Umbilical cord (tissue), 1 donor: Measurements from ENCODE around the gene SCYGR2. TPM values are rescaled to one million over a fixed set of nuclear protein-coding genes. Genes with fewer than 3 reads are reported as not detected.

Source experiments
- total RNA-seq: library from RNA; depleted of rRNA; stranded (reverse); fragments of >200 nt; gene quantifications from one replicate; pipeline ENCODE4 v1.2.3, GENCODE V29; 2014; ENCODE audit warnings: low replicate concordance; ENCODE audit not compliant: insufficient read depth

The SCYGR2 gene
- total RNA-seq, 1 donor from 2014 or later: not detected

Other genes starting within 250 kb of the SCYGR2 start
- gene TM4SF20, start 219.6 kb upstream of the SCYGR2 start, total RNA-seq: 2.4 TPM
- not detected for gene SCYGR1, start 210.9 kb upstream of the SCYGR2 start, total RNA-seq
- gene AGFG1, start 126.7 kb upstream of the SCYGR2 start, total RNA-seq: 33.9 TPM
- gene SCYGR3, start 15.9 kb downstream of the SCYGR2 start, total RNA-seq: not detected
- 1.4 TPM for gene SCYGR4, start 18.6 kb downstream of the SCYGR2 start, total RNA-seq
- gene SCYGR5, start 67.9 kb downstream of the SCYGR2 start, total RNA-seq: not detected
- 6.7 TPM for gene SLC19A3, start 119.1 kb downstream of the SCYGR2 start, total RNA-seq
- not detected for gene SCYGR6, start 125.9 kb downstream of the SCYGR2 start, total RNA-seq
- gene SCYGR7, start 129.4 kb downstream of the SCYGR2 start, total RNA-seq: not detected
- not detected for gene SCYGR8, start 147.0 kb downstream of the SCYGR2 start, total RNA-seq
- gene CCL20, start 214.9 kb downstream of the SCYGR2 start, total RNA-seq: 1.2 TPM